Choroid plexus epithelial cell (primary cell): ENCODE data around the gene C1orf56.

Experiments used
- DNase-seq: peaks from one replicate; pipeline ENCODE4 v3.0.0-alpha.2; 2010; ENCODE audit warnings: low read depth
- H3K4me3 ChIP-seq: 2 replicates; pipeline ENCODE4 v1.5.1; 2011; ENCODE audit warnings: low read depth, mild to moderate bottlenecking, control low read depth, low read length, moderate library complexity
- TF ChIP-seq, protein P1 (sequence below): conservative IDR thresholded peaks from 2 replicates; pipeline ENCODE4 v1.5.1; 2011; ENCODE audit warnings: low read depth, mild to moderate bottlenecking, control low read depth, inconsistent platforms, low read length, moderate library complexity

C1orf56 gene

DNA sequence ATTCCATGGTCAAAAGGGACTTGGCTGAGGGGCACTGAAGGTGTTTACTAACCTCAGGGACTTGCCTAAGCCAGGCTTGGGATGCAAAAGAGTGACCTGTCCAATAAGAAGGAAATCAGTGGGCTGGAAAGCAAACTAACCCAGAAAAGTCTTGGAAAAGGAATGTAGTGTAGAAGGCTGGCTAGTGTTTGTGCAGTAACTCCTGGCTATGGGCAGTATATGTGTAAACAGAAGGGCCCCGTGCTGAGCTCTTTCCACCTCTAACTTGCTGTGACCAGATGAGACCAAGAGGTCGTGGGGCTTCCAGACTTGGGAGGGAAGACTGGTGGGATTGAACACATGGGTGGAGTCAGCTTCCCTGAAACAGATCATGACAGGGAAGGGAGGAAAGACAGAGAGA is 44.9 kb upstream of the C1orf56 start:
- no peak overlapping the region for H3K4me3 ChIP-seq
- DNase-seq: peak; percentile 53

DNA sequence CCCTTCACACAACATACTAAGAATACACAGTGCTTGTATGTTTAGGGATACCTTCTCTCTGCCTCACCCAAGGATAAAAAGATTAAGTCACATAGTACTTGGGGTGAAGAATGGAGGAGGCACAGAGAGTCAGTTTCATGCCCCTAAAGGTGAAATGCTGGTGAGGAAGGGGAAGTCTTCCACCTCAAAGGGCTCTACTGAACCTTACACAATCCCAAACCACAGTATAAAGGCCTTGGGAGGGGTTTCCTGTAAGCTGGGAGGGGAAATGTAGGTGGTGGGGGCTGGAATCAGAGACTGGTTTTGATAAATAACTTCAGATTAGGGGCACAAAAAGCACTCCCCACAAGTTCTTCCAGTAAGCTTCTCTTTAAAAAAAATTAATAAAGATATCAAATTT is 44.4 kb upstream of the C1orf56 start:
- TF ChIP-seq, protein P1, sequence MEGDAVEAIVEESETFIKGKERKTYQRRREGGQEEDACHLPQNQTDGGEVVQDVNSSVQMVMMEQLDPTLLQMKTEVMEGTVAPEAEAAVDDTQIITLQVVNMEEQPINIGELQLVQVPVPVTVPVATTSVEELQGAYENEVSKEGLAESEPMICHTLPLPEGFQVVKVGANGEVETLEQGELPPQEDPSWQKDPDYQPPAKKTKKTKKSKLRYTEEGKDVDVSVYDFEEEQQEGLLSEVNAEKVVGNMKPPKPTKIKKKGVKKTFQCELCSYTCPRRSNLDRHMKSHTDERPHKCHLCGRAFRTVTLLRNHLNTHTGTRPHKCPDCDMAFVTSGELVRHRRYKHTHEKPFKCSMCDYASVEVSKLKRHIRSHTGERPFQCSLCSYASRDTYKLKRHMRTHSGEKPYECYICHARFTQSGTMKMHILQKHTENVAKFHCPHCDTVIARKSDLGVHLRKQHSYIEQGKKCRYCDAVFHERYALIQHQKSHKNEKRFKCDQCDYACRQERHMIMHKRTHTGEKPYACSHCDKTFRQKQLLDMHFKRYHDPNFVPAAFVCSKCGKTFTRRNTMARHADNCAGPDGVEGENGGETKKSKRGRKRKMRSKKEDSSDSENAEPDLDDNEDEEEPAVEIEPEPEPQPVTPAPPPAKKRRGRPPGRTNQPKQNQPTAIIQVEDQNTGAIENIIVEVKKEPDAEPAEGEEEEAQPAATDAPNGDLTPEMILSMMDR: no peak
- H3K4me3 ChIP-seq: no peak overlapping the region
- DNase-seq: no peak

More for the DNA sequence above, 44.9 kb upstream of the C1orf56 start:
- TF ChIP-seq, protein P1: no peak

DNA sequence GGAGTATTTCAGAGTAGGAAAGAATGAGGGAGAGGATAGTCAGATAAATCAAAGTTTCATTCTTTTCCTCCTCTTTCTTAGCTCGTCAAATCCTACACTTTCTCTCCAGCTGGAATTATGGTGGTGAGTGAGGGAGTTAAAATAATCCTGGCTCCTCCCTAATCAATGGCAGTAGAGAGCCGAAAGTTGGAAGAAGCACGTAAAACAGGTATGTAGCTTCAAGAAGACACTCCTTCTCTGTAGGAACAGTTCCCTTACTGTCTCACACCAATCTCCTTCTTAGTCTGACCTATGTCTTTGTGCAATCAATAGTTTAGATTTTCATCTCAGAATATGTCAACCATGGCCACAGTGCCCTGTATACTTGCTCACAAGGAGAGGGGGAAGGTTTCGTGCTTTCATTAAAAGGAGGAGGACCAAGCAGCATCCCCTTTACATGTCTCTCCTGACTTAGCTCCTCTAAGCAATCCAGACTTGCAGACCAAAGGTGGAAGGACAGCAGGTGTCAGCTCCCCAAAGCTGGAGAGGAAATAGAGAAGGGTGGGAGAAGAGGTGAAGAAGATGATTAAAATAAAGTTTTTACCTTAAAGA is 41.7 kb upstream of the C1orf56 start:
- H3K4me3 ChIP-seq: peak overlapping the region; percentile 67
- DNase-seq: no peak
- TF ChIP-seq, protein P1: no peak

DNA sequence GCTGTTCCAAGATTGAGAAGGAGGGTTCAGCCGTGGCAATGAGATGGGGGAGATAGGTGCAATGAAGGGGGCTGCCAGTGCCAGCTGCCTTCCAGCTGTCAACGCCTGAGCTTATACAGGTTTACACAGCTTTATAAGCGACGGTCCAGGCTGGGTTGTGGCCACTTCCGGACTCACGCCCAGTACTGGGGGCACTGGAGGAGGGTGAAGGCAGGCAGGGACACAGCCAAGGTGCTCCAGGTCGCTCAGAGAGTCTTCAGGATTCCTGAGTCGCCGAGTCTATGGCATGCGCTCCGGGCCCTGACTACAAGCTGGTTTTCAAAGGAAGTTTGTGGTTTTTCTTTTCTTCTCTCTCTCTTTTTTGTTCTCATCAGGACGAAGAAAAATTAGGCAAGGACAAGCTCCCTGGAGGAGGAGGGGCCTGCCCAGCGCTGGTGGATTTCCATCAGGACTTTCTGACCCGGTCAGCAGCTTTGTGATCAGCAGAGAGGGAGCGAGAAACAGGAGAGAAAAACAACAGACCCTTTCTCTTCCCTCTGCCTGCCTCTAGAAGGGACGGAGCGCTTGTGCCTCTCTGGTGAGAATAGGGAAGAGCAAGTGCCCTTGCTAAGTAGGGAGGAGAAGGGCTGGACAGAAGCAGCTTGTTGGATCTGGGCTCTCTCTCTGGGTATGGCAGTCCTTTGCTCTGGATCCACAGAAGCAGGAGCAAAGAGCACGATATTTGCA is 41.1 kb upstream of the C1orf56 start, which contains the start of gene MINDY1:
MINDY1 (minus strand) TSS at position 576 of the 726 bp plus-strand sequence. CDS start 4,285 bp downstream, outside the sequence.
- peak within 1 kb of the TSS; percentile 67 for H3K4me3 ChIP-seq
- TF ChIP-seq, protein P1: peak; percentile 72
- peak; percentile 93 for DNase-seq

DNA sequence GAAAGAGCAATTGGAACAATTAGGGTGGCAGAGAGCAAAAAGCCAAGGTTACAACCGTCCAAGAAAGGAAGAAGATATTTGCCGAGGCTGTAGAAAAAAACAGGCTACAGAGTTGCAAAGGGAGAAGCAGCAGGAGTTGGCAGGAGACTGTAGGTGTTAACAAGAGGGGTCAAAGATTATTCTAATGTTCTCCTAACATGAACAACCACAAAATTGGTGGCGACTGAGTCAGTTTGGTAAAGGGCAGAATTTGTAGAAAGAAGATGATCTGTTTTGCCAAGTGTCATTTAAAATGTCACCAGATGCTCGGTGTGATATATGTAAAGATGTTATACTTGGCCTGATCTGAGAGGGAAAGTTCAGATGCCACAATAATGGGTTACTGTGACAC is 39.7 kb upstream of the C1orf56 start:
- DNase-seq: no peak

DNA sequence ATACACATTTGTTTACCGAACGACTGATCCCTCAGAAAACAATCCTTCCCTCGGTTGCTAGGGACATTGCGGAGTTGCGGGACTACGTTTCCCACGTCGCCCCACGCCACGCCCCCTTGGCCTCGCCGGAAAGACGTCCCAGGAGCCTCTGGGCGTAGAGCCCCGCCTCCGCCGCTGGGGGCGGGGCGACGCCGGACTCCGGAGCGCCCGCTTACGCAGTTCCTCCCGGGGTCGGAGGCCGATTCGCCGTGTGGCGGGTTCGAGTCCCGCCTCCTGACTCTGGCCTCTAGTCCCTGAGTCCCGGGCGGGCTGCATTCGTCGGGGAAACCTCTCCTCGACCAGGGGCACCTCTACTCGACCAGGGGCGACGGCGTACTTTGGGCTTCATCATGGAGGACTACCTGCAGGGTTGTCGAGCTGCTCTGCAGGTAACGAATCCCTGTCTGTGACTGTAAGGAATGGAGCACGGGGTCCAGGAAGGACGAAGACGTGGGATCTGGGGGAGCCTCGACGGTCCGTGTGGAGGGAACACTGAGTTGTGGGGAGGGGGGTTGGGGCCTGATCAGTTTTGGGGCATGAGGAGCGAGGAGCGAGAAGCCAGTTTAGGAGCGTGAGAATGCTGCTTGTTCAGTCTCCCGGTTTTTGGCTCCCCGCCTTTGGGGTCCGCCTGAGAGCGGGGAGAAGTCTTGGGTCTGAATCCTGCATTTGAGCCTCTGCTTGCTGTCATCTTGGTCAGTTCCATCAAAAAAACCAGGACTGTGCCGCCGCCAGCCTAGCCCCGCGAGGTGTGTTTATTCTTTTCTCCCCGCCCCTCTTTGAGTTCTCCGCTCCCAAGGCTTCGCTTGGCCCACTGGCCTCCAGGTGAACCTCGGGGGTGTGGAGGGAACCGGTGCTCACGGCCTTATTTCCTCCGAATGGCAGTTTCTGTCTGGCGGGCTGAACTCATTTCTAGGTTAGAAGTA is 39.0 kb upstream of the C1orf56 start, which contains the start of gene PRUNE1:
PRUNE1 (plus strand) TSS at position 206 of the 962 bp plus-strand sequence; CDS start at position 390, 184 bp downstream.
- peak; percentile 98 for DNase-seq
- TF ChIP-seq, protein P1: no peak
- H3K4me3 ChIP-seq: peak within 1 kb of the TSS; percentile 94

More for the DNA sequence above, 39.7 kb upstream of the C1orf56 start:
- TF ChIP-seq, protein P1: no peak
- peak overlapping the region; percentile 94 for H3K4me3 ChIP-seq
